ES-I3 (cell line): ENCODE measurements around the gene AAMP.

Experiments
- H3K36me3 ChIP-seq: 2 replicates; pipeline ENCODE4 v1.6.1; 2013; ENCODE audit warnings: mild to moderate bottlenecking, low read length, control low read depth, moderate library complexity; ENCODE audit not compliant: insufficient read depth
- H3K4me1 ChIP-seq: 2 replicates; pipeline ENCODE4 v1.6.1; 2013; ENCODE audit warnings: mild to moderate bottlenecking, control low read depth, low read length; ENCODE audit not compliant: insufficient read depth
- H3K9ac ChIP-seq: 2 replicates; pipeline ENCODE4 v1.6.1; 2013; ENCODE audit warnings: low read depth, mild to moderate bottlenecking, low read length, moderate library complexity
- H3K9me3 ChIP-seq: 2 replicates; pipeline ENCODE4 v1.6.1; 2013; ENCODE audit warnings: mild to moderate bottlenecking, low read length, moderate library complexity; ENCODE audit not compliant: control insufficient read depth, insufficient read depth

AAMP gene

GRCh38 chr2:218218268-218219185, 51.4 kb downstream of the AAMP start:
- Histone ChIP-seq H3K9me3 (no peaks in the 10 kb centered on the region), H3K4me1 (peaks cover 18% of the 10 kb centered on the region), H3K9ac (peak overlapping the region; percentile 98), H3K36me3 (peaks cover 8% of the 10 kb centered on the region; the same call in 1 of the 2 replicates)

DNA sequence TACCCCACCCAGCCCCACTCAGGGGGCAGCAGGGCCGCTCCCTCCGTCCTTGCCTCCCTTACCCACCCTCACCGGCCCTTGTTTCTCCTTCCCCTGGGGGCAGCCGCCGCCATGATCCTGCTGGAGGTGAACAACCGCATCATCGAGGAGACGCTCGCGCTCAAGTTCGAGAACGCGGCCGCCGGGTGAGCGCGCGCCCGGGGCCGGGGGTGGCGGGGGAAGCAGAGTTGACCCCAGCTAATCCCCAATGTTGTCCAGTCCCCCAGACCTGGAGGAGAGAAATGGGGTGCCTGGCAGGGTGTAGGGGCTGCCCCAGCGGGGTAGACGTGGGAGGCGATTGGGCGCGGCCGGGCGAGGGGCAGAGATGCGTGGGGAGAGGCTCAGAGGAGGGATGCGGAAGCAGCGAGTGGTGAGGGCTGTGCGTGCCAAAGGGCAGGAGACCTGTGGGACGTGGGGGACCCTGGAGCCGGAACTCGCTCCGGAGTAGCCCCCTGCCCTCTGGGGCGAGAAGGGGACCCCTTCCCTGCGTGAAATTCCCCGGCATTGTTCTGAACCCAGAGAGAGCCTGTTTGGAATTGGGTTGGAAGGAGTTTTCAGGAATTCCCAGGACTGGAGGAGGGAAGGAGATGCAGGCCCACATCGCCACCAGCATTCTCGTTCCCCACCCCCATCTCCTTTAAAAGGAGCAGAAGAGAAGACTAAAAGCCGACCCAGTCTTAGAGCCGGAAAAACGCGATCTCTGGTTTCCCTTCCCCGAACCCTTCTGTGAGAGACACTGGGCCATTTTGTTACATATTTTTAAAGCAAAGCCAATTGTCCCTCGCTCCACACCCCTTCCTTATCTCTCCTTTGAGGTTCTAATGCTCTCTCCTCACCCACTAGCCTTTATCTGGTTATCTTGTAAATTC, 52.3 kb downstream of the AAMP start:
- Histone ChIP-seq H3K9me3 (no peaks in the 10 kb centered on the region), H3K9ac (peak overlapping the region; percentile 98), H3K4me1 (peaks cover 18% of the 10 kb centered on the region), H3K36me3 (peaks cover 4% of the 10 kb centered on the region; the same call in 1 of the 2 replicates)

DNA sequence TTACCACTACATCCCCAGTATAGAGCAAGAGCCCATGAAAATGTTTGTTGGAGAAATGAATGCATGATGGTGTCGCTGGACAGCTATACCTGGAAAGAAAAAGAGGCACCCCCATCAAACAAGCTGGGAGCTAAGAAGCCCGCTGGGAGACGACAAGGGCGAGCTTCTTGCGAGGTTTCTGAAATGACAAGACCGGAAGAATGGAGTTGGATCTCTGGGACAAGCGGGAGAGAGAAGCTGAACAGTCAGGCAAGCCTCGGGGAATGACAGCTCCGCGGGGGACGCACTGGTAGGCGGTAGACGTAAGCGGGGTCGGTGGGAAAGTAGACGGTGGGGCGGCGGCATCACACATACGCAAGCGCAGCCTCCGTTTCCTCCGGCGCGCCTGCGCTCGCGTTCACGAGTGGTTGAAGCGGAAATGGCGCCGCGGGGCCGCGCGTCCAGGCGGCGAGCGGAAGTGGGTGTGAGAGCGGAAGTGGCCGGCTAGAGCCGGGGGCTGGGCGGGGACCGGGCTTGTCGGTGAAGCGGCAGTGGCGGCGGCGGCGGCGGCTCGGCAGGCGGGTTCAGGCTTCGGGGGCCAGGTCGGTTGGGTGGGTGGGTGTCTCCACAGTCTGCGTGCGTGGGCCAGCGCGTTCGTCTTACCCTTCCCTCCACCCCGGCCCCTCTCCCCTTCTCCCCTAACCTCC, 53.1 kb downstream of the AAMP start, which contains the start of gene ARPC2:
ARPC2 (plus strand) TSS at position 516 of the 686 bp plus-strand sequence. CDS start 282 bp downstream, outside the sequence.
- Histone ChIP-seq H3K9ac (peak within 1 kb of the TSS; percentile 98), H3K36me3 (peaks cover 4% of the 10 kb centered on the region; the same call in 1 of the 2 replicates), H3K4me1 (peaks cover 18% of the 10 kb centered on the region), H3K9me3 (no peaks in the 10 kb centered on the region)

DNA sequence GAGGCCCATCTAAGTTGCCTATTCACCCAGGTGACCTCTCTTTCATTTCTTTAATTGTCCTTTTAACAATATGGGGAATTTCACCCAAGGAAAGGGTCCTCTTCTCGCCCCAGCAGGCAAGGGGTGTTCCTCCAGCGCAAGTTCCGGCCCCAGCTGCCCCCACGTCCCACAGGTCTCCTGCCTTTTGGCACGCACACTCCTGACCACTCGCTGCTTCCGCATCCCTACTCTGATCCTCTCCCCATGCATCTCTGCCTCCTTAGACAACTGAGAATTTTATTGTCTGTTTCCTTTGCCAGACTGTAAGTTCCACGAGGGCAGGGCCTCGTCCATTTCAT, 53.6 kb downstream of the AAMP start:
- peaks cover 18% of the 10 kb centered on the region for H3K4me1 ChIP-seq
- H3K9ac ChIP-seq, result peak overlapping the region; percentile 70; the same call in 1 of the 2 replicates
- H3K36me3 ChIP-seq, result peaks cover 4% of the 10 kb centered on the region; the same call in 1 of the 2 replicates
- no peaks in the 10 kb centered on the region for H3K9me3 ChIP-seq
